ENCODE data around the gene SLC22A1. TPM values are rescaled to one million over a fixed set of nuclear protein-coding genes. Genes with fewer than 3 reads are reported as not detected.

Gene SLC22A1
- total and polyA plus RNA-seq, 2 of the 13 experiments (the other 11 are each of a cell fraction or from before 2014, with no cell fraction given), result 0.80 to 0.87 TPM

GRCh38 chr6:160132776-160133338 lies 11.2 kb downstream of the SLC22A1 start:
- 92% methylated on average over 12 of the region's 12 CpGs for WGBS (ENCODE audit: low lambda C conversion rate)
- Histone ChIP-seq H2AFZ (ENCODE audit: low read length) (no peak overlapping the region), H3K27ac (ENCODE audit: extremely low read length, insufficient read depth, low read length) (no peak overlapping the region), H3K4me2 (ENCODE audit: low read depth, low read length) (no peak overlapping the region), H3K79me2 (ENCODE audit: insufficient read depth, low read length) (no peaks in the 10 kb centered on the region), H3K4me3 (replicated peaks in 1 of 3; ENCODE audit: insufficient read depth in 1 of 3, low read depth in 2 of 3, low read length in 3 of 3) (no peak overlapping the region), H3K36me3 (replicated peaks in 1 of 2; ENCODE audit: control insufficient read depth in 1 of 2, insufficient read depth in 2 of 2, low read length in 2 of 2) (no peaks in the 10 kb centered on the region), H3K27me3 (ENCODE audit: control insufficient read depth in 1 of 2, insufficient read depth in 2 of 2, low read length in 2 of 2) (no peaks in the 10 kb centered on the region), H3K9ac (ENCODE audit: insufficient read depth, low read depth, low read length) (no peak overlapping the region), H3K9me3 (ENCODE audit: low read length) (no peaks in the 10 kb centered on the region), H4K20me1 (ENCODE audit: insufficient read depth, low read length) (no peaks in the 10 kb centered on the region), H3K4me1 (ENCODE audit: insufficient read depth, low read length) (peaks cover 50% of the 10 kb centered on the region)
- ATAC-seq, result no peak
- intact Hi-C loops (cut with micrococcal nuclease; ENCODE audit: unreplicated experiment) (loop anchor here (10.0 kb wide), 1 partner anchor 122 kb away; the partner anchor contains the start of gene SLC22A2), in situ Hi-C loops (cut with HindIII; ENCODE audit: extremely low pct_ligation_motif_present, low pct_unique_long_range_greater_than_20kb) (no loop called here)
- no TSS peak for BruUV-seq (replicated peaks)
- no peak for TF ChIP-seq ZNF235 (CRISPR knock-in tag; IDR thresholded peaks at IDR 0.05; ENCODE audit: borderline replicate concordance)
- no peak for TF ChIP-seq ZNF547 (CRISPR knock-in tag; IDR thresholded peaks at IDR 0.05)
- TF ChIP-seq CEBPG (CRISPR knock-in tag; IDR thresholded peaks at IDR 0.05), result no peak
- no peak for TF ChIP-seq GMEB2 (CRISPR knock-in tag; IDR thresholded peaks at IDR 0.05; ENCODE audit: low read depth)
- TF ChIP-seq ZNF724P (CRISPR knock-in tag; IDR thresholded peaks at IDR 0.05; ENCODE audit: borderline replicate concordance), result no peak
- TF ChIP-seq ZNF639 (CRISPR knock-in tag; conservative IDR thresholded peaks at IDR 0.05), result no peak
- TF ChIP-seq ATRX (CRISPR knock-in tag; IDR thresholded peaks at IDR 0.05; ENCODE audit: borderline replicate concordance), result no peak
- no peak for TF ChIP-seq HDAC6 (IDR thresholded peaks at IDR 0.05; ENCODE audit: low read depth, low read length)
- TF ChIP-seq DRAP1 (CRISPR knock-in tag; IDR thresholded peaks at IDR 0.05), result no peak
- no peak for TF ChIP-seq PAF1 (CRISPR knock-in tag; IDR thresholded peaks at IDR 0.05)
- no peak for TF ChIP-seq CHD4 (IDR thresholded peaks at IDR 0.05; ENCODE audit: borderline replicate concordance, low read length)
- ChIA-PET CTCF (ENCODE audit: low intra/inter-chr PET ratio, low total read pairs) (no interaction called here), POLR2A (no interaction called here)
- DNase-seq (ENCODE audit: low spot score), result no peak
- no peak for FAIRE-seq

Data from HepG2 (cell line).